ENCODE measurements around the gene WNT9A. TPM values are rescaled to one million over a fixed set of nuclear protein-coding genes. Genes with fewer than 3 reads are reported as not detected.

The WNT9A gene, protein sequence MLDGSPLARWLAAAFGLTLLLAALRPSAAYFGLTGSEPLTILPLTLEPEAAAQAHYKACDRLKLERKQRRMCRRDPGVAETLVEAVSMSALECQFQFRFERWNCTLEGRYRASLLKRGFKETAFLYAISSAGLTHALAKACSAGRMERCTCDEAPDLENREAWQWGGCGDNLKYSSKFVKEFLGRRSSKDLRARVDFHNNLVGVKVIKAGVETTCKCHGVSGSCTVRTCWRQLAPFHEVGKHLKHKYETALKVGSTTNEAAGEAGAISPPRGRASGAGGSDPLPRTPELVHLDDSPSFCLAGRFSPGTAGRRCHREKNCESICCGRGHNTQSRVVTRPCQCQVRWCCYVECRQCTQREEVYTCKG
- 3.1 TPM for total RNA-seq
- polyA plus RNA-seq (ENCODE audit: insufficient read depth, low read depth, low replicate concordance) = 0.58 TPM
- long read RNA-seq, donor 1 = 0 reads
- long read RNA-seq, donor 2 = 0 reads
- long read RNA-seq, donor 3 = 0 reads
- long read RNA-seq, donor 4 = 0 reads
- long read RNA-seq, donor 5 = 0 reads
- long read RNA-seq, donor 6 = 0 reads
- long read RNA-seq, donor 7, partial matches to known transcripts = 0 of 2 reads
- long read RNA-seq, donor 7, other reads (novel, unspliced or antisense) = 1 of 2 reads
- long read RNA-seq, donor 8, partial matches to known transcripts = 0 of 2 reads
- long read RNA-seq, donor 8, other reads (novel, unspliced or antisense) = 0 of 2 reads
- long read RNA-seq, donor 9 = 0 reads
- long read RNA-seq, donor 10 = 0 reads

DNA sequence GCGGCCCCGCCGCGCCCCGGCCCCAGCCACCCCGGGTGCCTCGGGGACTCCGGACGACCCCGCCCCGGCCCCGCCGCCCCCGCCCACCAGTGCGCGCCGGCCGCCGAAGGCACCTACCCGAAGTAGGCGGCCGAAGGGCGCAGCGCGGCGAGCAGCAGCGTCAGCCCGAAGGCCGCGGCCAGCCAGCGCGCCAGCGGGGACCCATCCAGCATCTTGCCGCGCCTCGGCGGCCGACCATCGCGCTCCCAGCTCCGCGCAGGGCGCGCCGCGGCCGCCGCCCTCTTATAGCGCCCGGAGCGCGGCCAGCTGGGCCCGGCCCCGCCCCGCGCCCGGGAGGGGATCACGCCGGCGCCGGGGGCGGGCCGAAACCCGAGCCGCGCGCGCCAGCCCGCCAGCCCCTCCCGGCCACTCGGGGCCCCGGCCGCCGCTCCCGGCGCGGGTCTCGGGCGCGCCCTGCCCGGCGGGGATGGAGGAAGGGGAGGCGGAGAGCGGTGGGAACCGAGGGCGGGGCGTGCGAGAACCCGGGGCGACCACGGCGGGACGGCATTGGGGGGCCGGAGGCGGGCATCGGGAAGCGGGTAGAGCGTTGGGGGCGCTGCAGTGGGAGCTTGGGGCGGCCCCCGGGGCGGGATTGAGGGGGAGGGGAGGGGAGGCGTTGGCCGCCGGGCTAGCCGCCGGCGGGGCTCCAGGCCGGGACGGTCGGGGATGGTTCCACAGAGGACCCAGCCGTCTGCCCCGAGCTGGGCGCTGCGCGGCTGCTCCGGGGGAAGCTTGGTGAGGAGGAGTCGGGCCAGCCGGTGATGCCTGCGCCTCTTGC is at the start of gene WNT9A:
Gene WNT9A, minus strand, starts transcription at position 257 of the 817 bp plus-strand sequence. Its CDS starts 45 bp downstream, at position 212.
- TF ChIP-seq, protein P1, sequence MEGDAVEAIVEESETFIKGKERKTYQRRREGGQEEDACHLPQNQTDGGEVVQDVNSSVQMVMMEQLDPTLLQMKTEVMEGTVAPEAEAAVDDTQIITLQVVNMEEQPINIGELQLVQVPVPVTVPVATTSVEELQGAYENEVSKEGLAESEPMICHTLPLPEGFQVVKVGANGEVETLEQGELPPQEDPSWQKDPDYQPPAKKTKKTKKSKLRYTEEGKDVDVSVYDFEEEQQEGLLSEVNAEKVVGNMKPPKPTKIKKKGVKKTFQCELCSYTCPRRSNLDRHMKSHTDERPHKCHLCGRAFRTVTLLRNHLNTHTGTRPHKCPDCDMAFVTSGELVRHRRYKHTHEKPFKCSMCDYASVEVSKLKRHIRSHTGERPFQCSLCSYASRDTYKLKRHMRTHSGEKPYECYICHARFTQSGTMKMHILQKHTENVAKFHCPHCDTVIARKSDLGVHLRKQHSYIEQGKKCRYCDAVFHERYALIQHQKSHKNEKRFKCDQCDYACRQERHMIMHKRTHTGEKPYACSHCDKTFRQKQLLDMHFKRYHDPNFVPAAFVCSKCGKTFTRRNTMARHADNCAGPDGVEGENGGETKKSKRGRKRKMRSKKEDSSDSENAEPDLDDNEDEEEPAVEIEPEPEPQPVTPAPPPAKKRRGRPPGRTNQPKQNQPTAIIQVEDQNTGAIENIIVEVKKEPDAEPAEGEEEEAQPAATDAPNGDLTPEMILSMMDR (IDR thresholded peaks at IDR 0.05; ENCODE audit: borderline replicate concordance, extremely low read depth, insufficient read depth) = no peak
- H3K27me3 ChIP-seq (ENCODE audit: control insufficient read depth, insufficient read depth, low read length) = no peaks in the 10 kb centered on the region
- no peaks in the 10 kb centered on the region for H3K9me3 ChIP-seq (ENCODE audit: control insufficient read depth in 2 of 3, insufficient read depth in 1 of 3, low read length in 3 of 3)
- intact Hi-C loops (cut with DNase I) = loop anchor here (10.0 kb wide), 1 partner anchor 183 kb away; no protein-coding TSS in a partner anchor
- no peaks in the 10 kb centered on the region for H3K36me3 ChIP-seq (ENCODE audit: control insufficient read depth in 2 of 3, insufficient read depth in 3 of 3, low read length in 3 of 3)
- peak within 1 kb of the TSS in 1 of 3 donors; percentile 26 for H3K9ac ChIP-seq (ENCODE audit: low read length in 3 of 3)
- no peak for FAIRE-seq
- H3K27ac ChIP-seq (ENCODE audit: low read depth in 2 of 2, low read length in 2 of 2) = no peak within 1 kb of the TSS
- peak; percentile 43 to 87 (median 81) for DNase-seq
- H3K4me3 ChIP-seq (ENCODE audit: low read length in 3 of 3) = peak within 1 kb of the TSS; percentile 9 to 47 (median 20)
- peaks cover 0 to 6% (median 6%) of the 10 kb centered on the region in 3 donors for H3K4me1 ChIP-seq (ENCODE audit: control insufficient read depth in 2 of 3, insufficient read depth in 2 of 3, low read depth in 1 of 3, low read length in 3 of 3)

DNA sequence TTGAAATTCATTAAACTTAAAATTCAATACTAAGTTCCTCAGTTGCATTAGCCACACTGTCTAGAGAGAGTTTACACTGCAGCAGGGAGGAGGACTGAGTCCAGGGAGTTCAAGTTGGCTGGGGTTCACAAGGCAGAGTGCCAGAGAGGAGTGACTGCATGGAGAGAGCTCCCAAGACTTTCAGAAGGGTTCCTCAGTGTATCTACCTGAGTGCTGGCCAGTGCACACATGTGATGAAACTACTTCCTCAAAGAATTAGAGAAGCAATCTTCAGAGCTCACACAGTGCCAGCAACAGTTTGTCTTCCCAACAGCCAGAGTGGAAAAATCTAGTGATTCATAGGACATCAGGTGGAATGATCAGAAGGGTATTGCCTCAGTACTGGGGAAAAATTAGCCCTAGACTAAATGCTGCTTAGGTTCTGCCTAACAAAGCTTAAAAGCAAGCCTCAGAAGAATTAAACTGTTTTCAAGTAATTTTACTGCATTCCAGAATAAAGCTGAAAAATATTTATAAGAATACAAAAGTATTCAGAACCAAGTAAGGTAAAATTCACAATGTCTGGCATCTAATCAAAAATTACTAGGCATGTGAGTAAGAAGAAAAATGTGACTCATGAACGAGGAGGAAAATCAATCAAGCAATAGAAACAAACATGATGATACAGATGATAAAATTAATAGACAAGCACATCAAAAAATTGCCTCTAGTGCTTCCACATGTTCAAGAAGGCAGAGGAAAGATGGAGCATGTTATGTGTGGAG is 48.6 kb upstream of the WNT9A start:
- Histone ChIP-seq H3K36me3 (ENCODE audit: control insufficient read depth in 2 of 3, insufficient read depth in 3 of 3, low read length in 3 of 3) (no peaks in the 10 kb centered on the region), H3K27me3 (ENCODE audit: control insufficient read depth, insufficient read depth, low read length) (no peaks in the 10 kb centered on the region), H3K27ac (ENCODE audit: low read depth in 2 of 2, low read length in 2 of 2) (no peak overlapping the region), H3K4me1 (ENCODE audit: control insufficient read depth in 2 of 3, insufficient read depth in 2 of 3, low read depth in 1 of 3, low read length in 3 of 3) (no peaks in the 10 kb centered on the region), H3K9ac (ENCODE audit: low read length in 3 of 3) (no peak overlapping the region), H3K4me3 (ENCODE audit: low read length in 3 of 3) (no peak overlapping the region), H3K9me3 (ENCODE audit: control insufficient read depth in 2 of 3, insufficient read depth in 1 of 3, low read length in 3 of 3) (peaks cover 0 to 11% (median 1%) of the 10 kb centered on the region in 3 donors)
- DNase-seq (no peak), FAIRE-seq (no peak)
- TF ChIP-seq, protein P1 (IDR thresholded peaks at IDR 0.05; ENCODE audit: borderline replicate concordance, extremely low read depth, insufficient read depth) = no peak
- intact Hi-C loops (cut with DNase I) = no loop called here

DNA sequence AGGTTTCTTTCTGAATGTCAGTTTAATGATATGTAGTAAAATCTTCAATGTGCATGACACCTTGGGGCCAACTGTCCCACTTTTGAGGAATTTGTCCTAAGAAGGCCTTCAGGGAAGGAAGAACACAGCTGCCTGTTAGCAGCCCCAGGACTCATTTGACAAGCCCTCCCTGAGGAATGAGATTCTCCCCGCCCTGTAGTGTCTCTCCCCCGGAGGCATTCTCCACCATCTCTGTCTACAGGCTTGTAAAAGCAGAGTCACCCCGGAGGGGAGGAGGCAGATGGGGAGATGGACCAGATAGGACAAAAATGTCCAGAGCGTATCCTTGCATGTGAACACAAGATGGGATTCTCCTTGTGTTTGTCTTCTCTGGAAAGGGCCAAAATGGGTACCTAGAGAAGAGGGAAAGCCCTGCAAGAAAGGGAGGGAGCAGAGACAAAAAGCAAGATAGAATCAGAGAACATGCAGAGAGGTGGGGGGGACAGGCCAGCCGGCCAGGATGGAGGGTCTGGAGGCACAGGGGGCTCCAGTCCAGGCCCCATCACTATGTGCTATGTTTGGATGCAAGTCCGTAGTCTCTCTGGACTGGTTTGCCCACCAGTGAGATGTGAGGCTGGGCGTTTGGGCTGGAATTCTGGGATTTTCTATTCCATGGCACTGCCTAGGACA is 47.0 kb upstream of the WNT9A start:
- no peaks in the 10 kb centered on the region for H3K4me1 ChIP-seq (ENCODE audit: control insufficient read depth in 2 of 3, insufficient read depth in 2 of 3, low read depth in 1 of 3, low read length in 3 of 3)
- peak in 1 of 5 donors; percentile 4 for DNase-seq
- no peaks in the 10 kb centered on the region for H3K36me3 ChIP-seq (ENCODE audit: control insufficient read depth in 2 of 3, insufficient read depth in 3 of 3, low read length in 3 of 3)
- H3K27me3 ChIP-seq (ENCODE audit: control insufficient read depth, insufficient read depth, low read length) = no peaks in the 10 kb centered on the region
- TF ChIP-seq, protein P1 (IDR thresholded peaks at IDR 0.05; ENCODE audit: borderline replicate concordance, extremely low read depth, insufficient read depth) = no peak
- no peak overlapping the region for H3K4me3 ChIP-seq (ENCODE audit: low read length in 3 of 3)
- no peak overlapping the region for H3K9ac ChIP-seq (ENCODE audit: low read length in 3 of 3)
- peaks cover 0 to 11% (median 3%) of the 10 kb centered on the region in 3 donors for H3K9me3 ChIP-seq (ENCODE audit: control insufficient read depth in 2 of 3, insufficient read depth in 1 of 3, low read length in 3 of 3)
- H3K27ac ChIP-seq (ENCODE audit: low read depth in 2 of 2, low read length in 2 of 2) = no peak overlapping the region
- no peak for FAIRE-seq
- intact Hi-C loops (cut with DNase I) = no loop called here

Data from kidney (tissue), 22 donors.